Measurements from ENCODE around the gene SPIB. TPM values are rescaled to one million over a fixed set of nuclear protein-coding genes. Genes with fewer than 3 reads are reported as not detected.
A peak's percentile ranks its signal among the peaks of the same experiment; 100 is the strongest.

The SPIB gene
- total RNA-seq, 1 donor from 2014 or later = not detected

DNA sequence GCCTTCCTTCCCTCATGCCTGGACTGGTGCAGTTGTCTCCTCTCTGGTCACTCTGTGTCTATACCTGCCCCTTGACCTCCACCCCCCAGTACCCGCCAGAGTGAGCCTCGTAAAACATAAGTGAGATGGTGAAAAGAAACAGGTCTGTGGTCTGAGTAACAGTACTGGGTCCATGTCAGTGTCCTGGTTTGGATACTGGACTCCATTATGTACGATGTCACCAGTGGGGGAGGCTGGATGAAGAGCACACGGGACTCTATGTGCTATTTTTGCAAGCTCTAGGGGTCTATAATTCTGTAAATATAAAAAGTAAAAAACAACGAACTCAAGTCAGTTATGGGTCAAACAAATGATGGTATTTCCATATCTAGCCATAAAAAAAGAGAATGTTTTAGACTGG is 28.3 kb downstream of the SPIB start:
- no peak for DNase-seq (ENCODE audit: low read depth)
- TF ChIP-seq, protein P1, sequence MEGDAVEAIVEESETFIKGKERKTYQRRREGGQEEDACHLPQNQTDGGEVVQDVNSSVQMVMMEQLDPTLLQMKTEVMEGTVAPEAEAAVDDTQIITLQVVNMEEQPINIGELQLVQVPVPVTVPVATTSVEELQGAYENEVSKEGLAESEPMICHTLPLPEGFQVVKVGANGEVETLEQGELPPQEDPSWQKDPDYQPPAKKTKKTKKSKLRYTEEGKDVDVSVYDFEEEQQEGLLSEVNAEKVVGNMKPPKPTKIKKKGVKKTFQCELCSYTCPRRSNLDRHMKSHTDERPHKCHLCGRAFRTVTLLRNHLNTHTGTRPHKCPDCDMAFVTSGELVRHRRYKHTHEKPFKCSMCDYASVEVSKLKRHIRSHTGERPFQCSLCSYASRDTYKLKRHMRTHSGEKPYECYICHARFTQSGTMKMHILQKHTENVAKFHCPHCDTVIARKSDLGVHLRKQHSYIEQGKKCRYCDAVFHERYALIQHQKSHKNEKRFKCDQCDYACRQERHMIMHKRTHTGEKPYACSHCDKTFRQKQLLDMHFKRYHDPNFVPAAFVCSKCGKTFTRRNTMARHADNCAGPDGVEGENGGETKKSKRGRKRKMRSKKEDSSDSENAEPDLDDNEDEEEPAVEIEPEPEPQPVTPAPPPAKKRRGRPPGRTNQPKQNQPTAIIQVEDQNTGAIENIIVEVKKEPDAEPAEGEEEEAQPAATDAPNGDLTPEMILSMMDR (conservative IDR thresholded peaks at IDR 0.05; ENCODE audit: low read depth, low read length) = no peak
- no peak overlapping the region for H3K4me3 ChIP-seq (ENCODE audit: low read depth, low read length)

DNA sequence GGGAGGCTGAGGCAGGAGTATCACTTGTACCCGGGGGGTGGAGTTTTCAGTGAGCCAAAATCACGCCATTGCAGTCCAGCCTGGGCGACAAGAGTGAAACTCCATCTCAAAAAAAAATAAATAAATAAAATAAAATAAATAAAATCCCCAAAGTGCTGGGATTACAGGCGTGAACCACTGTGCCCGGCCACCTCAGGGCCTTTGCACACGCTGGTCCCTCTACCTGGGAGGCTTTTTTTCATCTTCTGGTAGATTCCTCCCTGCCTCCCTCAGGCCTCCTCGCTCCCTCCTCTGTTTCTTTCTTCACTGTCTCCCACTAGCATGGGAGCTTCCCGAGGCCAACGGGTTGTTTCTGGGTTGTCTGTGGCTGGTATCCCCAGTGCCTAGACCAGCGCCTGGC is 29.0 kb downstream of the SPIB start:
- DNase-seq (ENCODE audit: low read depth) = no peak
- TF ChIP-seq, protein P1 (conservative IDR thresholded peaks at IDR 0.05; ENCODE audit: low read depth, low read length) = no peak
- H3K4me3 ChIP-seq (ENCODE audit: low read depth, low read length) = no peak overlapping the region

DNA sequence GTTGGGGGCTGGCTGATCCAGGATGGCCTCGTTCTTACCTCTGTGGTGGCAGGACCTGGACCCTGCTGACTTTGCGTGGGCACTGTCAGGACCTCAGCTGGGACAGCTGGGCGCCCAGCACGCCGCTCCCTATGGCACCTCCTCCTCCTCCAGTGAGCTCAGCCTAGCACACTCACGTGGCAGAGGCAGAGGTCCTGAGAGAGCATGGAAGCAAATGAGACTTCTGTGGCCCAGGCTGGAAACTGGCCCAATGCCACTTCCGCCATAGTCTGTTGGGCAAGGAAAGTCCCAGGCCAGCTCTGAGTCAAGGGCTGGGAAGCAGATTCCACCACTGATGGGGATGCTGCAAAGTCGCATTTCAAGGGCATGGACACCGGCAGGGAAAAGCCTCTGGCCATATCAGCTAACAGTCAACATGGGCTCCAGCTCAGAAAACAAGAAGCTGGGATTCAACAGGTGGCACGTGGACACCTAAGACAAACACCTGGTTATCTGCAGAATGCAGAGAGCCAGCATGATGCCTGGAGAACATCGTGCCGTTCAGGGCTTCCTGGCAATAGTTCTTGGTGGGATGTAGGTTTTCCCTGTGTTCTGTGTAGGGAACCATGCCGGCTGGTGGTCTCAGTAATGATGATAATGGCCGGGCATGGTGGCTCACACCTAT is 30.6 kb downstream of the SPIB start:
- peak; percentile 31 for DNase-seq (ENCODE audit: low read depth)
- H3K4me3 ChIP-seq (ENCODE audit: low read depth, low read length) = no peak overlapping the region
- TF ChIP-seq, protein P1 (conservative IDR thresholded peaks at IDR 0.05; ENCODE audit: low read depth, low read length) = no peak

DNA sequence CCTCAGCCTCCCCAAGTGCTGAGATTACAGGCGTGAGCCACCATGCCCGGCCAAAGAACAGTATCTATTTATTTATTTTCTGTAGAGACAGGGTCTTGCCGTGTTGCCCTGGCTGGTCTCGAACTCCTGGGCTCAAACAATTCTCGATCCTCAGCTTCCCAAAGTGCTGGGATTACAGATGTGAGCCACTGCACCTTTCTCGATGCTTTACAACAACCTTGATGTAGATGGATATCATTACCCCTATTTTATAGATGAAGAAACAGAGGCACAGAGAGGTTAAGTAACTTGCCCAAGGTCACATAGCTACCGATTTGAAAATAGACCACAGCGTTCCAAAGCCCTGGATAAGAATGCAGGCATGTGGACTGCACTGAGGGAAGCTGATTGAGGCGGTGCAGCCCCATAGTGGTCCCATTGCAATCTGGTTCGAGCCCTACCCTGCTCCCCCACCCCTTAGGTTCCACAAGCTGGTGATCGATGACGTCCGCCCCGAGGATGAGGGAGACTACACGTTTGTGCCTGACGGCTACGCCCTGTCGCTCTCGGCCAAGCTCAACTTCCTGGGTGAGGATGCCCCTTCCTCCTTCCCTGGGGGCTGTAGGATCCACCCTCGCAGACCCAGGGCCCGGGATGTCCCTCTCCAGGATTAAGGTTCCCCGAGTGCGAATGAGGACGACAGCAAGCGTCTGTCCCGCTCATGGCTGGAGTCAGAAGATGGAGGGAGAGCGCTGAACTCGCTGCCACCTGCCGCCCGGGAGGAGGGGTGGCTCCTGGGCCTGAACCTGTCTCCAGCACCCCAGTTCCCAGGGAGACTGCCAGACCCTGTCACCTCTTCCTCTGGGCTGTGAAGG is 31.9 kb downstream of the SPIB start:
- TF ChIP-seq, protein P1 (conservative IDR thresholded peaks at IDR 0.05; ENCODE audit: low read depth, low read length) = no peak
- no peak overlapping the region for H3K4me3 ChIP-seq (ENCODE audit: low read depth, low read length)

DNA sequence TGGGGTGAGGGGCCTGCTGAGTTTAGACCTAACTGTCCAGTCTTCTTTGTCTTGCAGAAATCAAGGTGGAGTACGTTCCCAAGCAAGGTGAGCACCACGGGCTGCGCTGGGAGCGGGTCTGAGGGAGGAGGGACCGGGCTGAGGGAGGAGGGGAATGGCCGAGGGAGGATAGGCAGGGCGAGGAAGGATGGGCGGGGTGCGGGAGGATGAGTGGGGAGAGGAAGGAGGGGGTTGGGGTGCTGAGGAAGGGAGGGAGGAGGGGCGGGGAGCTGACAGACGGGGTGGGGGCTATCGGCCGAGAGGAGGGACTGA is 32.4 kb downstream of the SPIB start:
- no peak for DNase-seq (ENCODE audit: low read depth)
- TF ChIP-seq, protein P1 (conservative IDR thresholded peaks at IDR 0.05; ENCODE audit: low read depth, low read length) = no peak
- H3K4me3 ChIP-seq (ENCODE audit: low read depth, low read length) = no peak overlapping the region

More for the DNA sequence above, 31.9 kb downstream of the SPIB start:
- DNase-seq (ENCODE audit: low read depth) = no peak

DNA sequence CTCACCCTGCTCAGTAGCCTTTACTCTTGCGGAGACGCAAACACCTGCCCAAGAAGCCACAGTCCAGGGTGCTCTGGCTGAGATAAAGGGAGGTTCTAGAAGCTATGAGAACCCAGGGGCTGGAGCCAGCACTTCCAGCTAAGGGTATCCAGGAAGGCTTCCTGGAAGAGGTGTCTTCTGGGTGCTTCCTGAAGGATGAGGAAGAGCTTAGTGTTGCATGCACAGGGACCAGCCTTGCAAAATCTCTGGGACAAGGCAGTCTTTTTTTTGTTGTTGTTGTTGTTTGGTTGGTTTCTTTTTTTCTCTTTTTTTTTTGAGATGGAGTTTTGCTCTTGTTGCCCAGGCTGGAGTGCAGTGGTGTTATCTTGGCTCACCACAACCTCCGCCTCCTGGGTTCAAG is 34.5 kb downstream of the SPIB start:
- TF ChIP-seq, protein P1 (conservative IDR thresholded peaks at IDR 0.05; ENCODE audit: low read depth, low read length) = no peak
- no peak for DNase-seq (ENCODE audit: low read depth)
- H3K4me3 ChIP-seq (ENCODE audit: low read depth, low read length) = no peak overlapping the region
